HG03469 (cell line): Measurements from ENCODE around the gene CCDC192.
"Not testable (repeated sequence)": the region's sequence is repeated elsewhere in the genome, so short reads cannot be mapped to it uniquely, and the experiment has no call there.

Experiments used
- ATAC-seq: cut with Tn5 transposase; IDR thresholded peaks from one replicate; pipeline ENCODE4 v1.9.1; 2021; ENCODE audit warnings: mild to moderate bottlenecking, moderate library complexity, moderate number of reproducible peaks; ENCODE audit not compliant: unreplicated experiment

Gene CCDC192

DNA sequence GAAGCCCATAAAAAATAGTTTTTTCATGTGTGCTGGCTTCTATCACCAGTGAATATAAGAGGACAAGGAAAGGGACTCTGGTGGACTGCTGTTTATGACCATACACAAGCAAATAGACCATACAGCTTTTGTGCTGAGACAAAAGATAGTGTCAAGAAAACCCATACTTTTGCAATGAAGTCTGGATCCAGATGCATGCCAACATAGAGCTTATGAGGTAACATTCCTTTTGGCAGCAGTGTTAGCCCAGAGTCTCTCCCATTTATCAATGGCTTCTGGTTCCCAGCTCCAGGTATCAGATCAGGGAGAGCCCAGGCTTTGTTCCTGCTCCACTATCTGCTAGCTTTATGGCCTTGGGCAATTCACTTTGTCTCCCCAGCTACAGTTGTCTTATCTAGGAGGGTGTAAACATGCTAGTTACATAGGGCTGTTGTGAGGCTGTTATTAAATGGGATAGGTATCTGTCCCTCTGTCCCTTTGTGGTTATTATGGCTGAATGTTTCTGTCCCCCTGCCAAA, 55.6 kb downstream of the CCDC192 start:
- ATAC-seq: no peak

GRCh38 chr5:127761869-127762268, 58.7 kb downstream of the CCDC192 start:
- no peak for ATAC-seq

GRCh38 chr5:127762412-127762811, 59.2 kb downstream of the CCDC192 start:
- no peak for ATAC-seq

DNA sequence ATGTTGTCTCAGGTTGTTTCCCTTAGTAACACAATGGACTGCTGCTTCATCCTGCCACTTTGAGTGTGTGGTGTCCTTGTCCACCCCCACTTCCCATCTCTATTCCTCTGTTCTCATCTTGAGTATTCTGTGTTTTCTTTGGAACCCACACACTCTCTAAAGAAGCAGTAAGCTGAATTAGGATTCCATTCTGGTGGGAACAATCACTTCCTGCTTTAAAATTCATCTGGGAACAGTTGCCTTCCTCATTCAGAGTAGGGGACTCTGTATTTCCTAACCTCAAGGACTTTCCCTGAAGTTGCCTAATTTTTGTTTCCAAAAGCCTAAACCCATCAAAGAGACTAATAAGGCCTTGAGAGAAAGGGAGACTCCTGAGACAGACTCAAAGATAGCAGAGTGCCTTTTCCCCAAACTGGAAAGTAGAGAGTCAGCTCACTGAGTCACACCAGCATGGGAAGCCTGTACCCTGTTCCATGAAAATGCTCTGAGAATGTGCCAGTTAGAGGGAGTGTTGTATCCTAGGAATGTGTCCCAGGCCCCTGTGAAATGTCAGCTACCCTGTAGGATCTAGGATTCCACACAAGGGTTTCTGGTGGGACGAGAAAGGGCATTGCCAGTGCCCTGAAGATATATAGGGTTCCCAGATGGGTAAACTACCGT, 63.6 kb downstream of the CCDC192 start:
- no peak for ATAC-seq

DNA sequence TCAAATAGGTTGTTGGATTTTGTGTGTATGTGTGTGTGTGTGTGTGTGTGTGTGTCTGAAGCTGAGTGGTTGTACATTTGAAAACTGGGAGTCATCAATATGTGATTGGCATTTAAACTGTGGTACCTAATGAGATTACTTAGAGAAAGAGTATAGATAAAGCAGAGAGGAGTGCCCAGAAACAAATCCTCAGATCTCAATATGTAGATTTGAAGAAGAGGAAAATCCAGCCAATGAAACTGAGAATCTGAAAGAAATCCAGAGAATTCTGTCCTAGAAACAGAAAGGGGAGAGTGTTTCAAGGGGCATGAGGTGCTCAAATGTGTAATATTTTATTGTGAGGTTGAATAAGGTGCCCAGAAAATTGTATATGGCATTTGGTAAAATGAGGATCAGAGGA, 66.2 kb downstream of the CCDC192 start:
- no peak for ATAC-seq

DNA sequence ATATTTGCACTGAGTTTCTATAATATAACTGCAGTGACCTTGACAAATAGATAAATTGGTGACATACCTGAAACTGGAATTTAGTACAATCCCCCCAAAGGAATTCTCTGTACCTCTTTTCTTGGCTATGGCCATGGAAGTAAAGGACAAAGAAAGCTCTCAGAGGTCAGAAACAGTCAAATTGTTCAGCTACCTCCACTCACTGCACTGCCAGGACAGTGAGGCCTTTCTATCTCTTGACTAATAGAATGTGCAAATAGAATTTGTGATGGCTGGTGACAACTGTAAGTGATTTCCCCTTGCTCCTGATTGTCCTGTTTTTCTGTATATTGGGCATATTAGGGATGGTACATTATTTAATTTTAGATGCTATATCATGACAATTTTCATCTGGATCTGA, 67.1 kb downstream of the CCDC192 start:
- no peak for ATAC-seq

- no peak for ATAC-seq
Observed at GRCh38 chr5:127772531-127772930, 69.3 kb downstream of the CCDC192 start.

DNA sequence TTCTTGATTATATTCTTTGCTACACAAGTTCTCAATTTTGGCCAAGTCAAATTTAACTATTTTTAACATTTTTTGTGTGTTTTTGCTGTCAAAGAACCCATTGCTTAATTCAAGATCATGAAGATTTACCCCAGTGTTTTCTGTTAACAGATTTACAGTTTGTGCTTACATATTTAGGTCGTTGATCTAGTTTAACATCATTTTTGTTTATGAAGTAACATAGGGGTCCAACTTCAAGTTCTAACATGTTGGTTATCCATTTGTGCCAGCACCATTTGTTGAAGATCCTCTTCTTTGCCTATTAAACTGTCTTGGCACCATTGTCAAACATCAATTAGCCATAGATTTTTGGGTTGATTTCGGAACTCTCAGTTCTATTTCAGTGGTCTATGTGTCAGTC, 71.0 kb downstream of the CCDC192 start:
- ATAC-seq: no peak

- ATAC-seq: no peak
Observed at GRCh38 chr5:127776477-127776876, 73.3 kb downstream of the CCDC192 start.

- ATAC-seq: no peak
Observed at GRCh38 chr5:127777957-127778356, 74.8 kb downstream of the CCDC192 start.

DNA sequence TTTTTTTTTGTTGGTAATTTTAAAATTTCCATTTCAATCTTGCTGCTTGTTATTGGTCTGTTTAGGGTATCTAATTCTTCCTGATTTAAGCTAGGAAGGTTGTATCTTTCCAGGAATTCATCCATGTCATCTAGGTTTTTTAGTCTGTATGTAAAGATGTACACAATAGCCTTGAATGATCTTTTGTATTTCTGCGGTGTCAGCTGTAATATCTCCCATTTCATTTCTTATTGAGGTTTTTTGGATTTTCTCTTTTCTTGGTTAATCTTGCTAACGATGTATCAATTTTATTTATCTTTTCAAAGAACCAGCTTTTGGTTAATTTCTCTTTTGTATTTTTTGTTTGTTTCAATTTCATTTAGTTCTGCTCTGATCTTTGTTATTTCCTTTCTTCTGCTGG, 79.3 kb downstream of the CCDC192 start:
- not testable (repeated sequence) for ATAC-seq

GRCh38 chr5:127785098-127785927, 82.1 kb downstream of the CCDC192 start:
- ATAC-seq: peak; percentile 87

DNA sequence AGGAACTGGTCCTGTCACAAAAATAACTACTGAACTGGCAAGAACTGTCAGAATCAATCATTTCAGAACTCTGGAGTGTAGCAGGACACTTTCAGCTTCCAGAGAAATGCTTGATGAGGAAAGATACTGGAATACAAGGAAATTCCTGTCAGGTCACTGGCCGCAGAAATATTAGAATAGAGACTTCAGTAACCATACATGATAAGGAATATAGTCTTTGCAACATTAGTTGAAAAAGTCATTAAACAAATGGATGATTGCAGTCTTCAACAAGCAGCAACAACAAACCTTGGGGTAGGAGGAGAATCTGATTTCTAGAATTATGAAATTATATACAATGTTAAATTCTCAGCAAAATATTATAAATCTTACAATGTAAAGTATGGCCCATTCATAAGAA, 88.2 kb downstream of the CCDC192 start:
- no peak for ATAC-seq

- not testable (repeated sequence) for ATAC-seq
Observed at GRCh38 chr5:127791908-127792307, 88.7 kb downstream of the CCDC192 start.

DNA sequence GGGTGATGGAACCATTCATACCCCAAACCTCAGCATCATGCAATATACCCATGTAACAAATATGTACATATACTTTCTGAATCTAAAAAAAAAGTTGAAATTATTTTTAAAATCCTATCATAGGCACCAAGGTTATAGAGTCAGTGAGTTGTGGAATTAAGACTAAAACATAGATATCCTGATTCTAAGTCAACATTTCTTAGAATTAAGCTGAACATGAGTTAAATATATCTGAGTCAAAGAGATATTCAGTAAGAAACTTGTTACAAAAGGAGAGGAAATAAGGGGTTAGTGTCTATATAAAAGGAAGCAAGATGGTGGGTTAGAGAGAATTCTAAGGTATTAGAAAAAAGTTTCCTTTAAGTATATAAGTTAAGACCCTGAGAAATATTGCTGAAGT, 89.9 kb downstream of the CCDC192 start:
- no peak for ATAC-seq

GRCh38 chr5:127793879-127794278, 90.7 kb downstream of the CCDC192 start:
- no peak for ATAC-seq

DNA sequence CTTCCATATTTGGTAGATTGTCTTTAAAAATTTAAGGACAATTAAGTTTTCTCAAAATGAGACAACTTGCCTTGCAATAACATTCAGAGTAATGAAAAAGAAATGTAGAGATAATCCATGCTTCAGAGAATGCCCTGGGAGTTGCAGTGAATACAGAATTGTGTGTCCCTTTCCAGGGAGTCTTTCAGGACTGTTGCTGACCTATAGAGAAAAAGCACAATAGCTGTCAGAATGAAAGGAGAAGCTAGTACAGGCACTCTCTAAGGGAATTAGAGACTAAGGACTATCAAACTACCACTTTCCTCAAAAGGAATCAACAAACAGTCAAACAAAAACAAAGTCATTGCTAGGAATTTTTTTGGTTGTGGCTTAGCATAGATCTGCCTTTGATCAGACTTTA, 93.0 kb downstream of the CCDC192 start:
- ATAC-seq: no peak

GRCh38 chr5:127799293-127799905, 96.2 kb downstream of the CCDC192 start:
- no peak for ATAC-seq

DNA sequence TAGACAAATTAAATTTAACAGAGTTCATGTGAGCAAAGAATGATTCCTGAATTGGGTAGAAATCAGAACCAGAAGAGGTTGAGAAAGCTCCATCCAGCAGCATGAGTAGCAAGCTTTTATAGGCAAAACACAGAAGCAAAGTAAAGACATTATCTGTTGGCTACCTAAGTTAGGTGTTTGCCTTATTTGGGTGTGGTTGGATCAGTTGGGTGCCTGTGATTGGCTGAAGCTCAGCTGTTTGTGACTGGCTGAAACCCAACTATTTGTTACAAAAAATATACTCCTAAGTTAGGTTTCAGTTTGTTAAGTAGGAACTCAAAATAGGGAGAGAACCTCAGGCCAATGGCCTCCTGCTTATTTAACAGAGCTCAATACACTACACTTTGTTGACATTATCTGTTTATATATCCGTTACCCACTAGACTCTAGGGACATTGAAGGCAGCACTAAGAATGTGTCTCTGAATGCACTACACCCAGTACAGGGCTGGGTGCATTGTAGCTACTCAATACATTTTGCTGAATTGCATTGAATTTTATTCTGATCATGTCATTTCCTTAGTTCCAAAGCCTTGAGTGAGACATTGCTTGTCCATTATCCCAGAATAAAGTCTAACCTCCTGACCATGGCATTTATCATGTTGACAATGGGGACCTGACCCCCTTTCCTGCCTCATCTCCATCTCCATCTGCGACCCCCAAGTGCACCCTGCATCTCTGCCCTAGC, 98.7 kb downstream of the CCDC192 start:
- no peak for ATAC-seq

DNA sequence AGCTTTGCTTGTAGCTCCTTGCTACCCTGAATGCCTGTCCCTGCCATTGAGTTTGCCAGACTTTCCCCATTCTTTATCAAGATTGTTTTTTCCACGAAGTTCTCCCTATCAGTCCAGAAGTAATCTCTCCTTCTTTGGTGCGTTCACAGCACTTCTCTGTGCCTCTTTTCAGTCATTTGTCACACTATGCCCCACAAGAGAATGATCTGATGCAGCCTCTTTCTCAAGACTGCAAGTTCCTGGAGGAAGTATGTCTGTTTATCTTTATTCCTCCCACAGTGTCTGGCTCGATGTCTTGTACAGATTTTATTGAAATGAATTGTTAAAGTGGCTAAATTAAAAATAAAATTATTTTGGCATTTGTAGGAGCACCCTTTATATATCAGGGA, 99.3 kb downstream of the CCDC192 start:
- no peak for ATAC-seq

DNA sequence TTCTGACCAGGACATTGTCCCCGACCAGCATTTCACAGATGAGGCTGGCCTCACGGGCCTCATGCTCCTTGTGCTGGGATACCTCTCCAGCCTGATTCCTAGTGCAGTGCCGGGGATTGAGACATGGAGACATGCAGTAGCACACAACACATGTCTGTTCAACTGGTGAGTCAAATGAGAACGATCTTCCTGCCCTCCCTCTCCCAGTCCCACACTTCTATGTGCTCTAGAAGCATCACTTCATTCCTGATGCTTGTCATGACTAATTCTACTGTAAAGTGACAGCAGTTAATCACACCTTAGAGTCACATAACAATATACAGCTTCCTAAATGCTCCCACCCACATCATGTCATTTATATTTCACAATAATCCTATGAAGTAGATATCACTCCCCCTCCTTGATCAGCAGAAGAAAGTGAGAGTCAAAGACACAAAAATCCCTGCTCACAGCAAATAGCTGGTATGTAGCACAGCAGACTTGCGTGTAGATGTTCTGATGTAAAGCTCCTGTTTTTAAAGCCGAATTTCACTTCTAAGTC, 101.8 kb downstream of the CCDC192 start:
- ATAC-seq: no peak
